ENCODE measurements around the gene RAPGEF5.

- TF ChIP-seq POLR2A (IDR thresholded peaks at IDR 0.05; ENCODE audit: low read length), result no peak
- TF ChIP-seq GATA1 (IDR thresholded peaks at IDR 0.05; ENCODE audit: low read depth, low read length), result no peak
Measured at GRCh38 chr7:22075561-22075960, 281.4 kb downstream of the RAPGEF5 start.

Data from erythroblast (primary cell).